Osteocyte (in vitro differentiated cells): Measurements from ENCODE around the gene ICAM3. TPM values are rescaled to one million over a fixed set of nuclear protein-coding genes. Genes with fewer than 3 reads are reported as not detected.

Source experiments
- DNase-seq: peaks from one replicate; pipeline ENCODE4 v3.0.0; 2021; ENCODE audit warnings: mixed read lengths; ENCODE audit not compliant: unreplicated experiment; ENCODE audit errors: extremely low spot score
- H3K27ac Mint-ChIP-seq: one replicate; pipeline ENCODE4 v1.8.0; 2021; ENCODE audit warnings: mild to moderate bottlenecking, mixed read lengths; ENCODE audit not compliant: unreplicated experiment
- H3K27me3 Mint-ChIP-seq: one replicate; pipeline ENCODE4 v1.8.0; 2021; ENCODE audit warnings: mixed read lengths; ENCODE audit not compliant: unreplicated experiment
- H3K36me3 Mint-ChIP-seq: one replicate; pipeline ENCODE4 v1.8.0; 2021; ENCODE audit warnings: mixed read lengths; ENCODE audit not compliant: unreplicated experiment
- H3K4me1 Mint-ChIP-seq: one replicate; pipeline ENCODE4 v1.8.0; 2021; ENCODE audit warnings: mixed read lengths; ENCODE audit not compliant: unreplicated experiment
- H3K4me3 Mint-ChIP-seq: one replicate; pipeline ENCODE4 v1.8.0; 2021; ENCODE audit warnings: mild to moderate bottlenecking, moderate library complexity, mixed read lengths; ENCODE audit not compliant: unreplicated experiment
- H3K9me3 Mint-ChIP-seq: one replicate; pipeline ENCODE4 v1.8.0; 2021; ENCODE audit warnings: mixed read lengths; ENCODE audit not compliant: unreplicated experiment
- CTCF ChIP-seq: fragments of 200-600 bp; sonication (generic); IDR thresholded peaks from 2 replicates; pipeline ENCODE4 v1.5.0; 2021; ENCODE audit warnings: antibody characterized with exemption, mild to moderate bottlenecking, moderate library complexity
- total RNA-seq: library from RNA; stranded (reverse); gene quantifications from 2 replicates; pipeline ENCODE4 v1.2.1, GENCODE V29; 2021

The ICAM3 gene
- total RNA-seq, 1 donor from 2014 or later = 9.8 TPM

GRCh38 chr19:10286803-10287737 is 52.4 kb downstream of the ICAM3 start, which contains the start of gene ICAM4:
Gene ICAM4 (plus strand): TSS chr19:10286955. CDS start chr19:10287013, 58 bp downstream.
- TF ChIP-seq CTCF = no peak

GRCh38 chr19:10285393-10285792 is 54.0 kb downstream of the ICAM3 start:
- TF ChIP-seq CTCF = no peak
- Mint-ChIP-seq H3K4me1 (peaks cover 18% of the 10 kb centered on the region), H3K4me3 (no peak overlapping the region), H3K9me3 (no peaks in the 10 kb centered on the region), H3K36me3 (peaks cover 13% of the 10 kb centered on the region), H3K27me3 (peaks cover 16% of the 10 kb centered on the region), H3K27ac (no peak overlapping the region)
- DNase-seq = no peak

More at GRCh38 chr19:10286803-10287737, 52.4 kb downstream of the ICAM3 start, which contains the start of gene ICAM4:
- H3K4me1 Mint-ChIP-seq = peaks cover 35% of the 10 kb centered on the region
- H3K27me3 Mint-ChIP-seq = peaks cover 31% of the 10 kb centered on the region
- peaks cover 8% of the 10 kb centered on the region for H3K36me3 Mint-ChIP-seq
- no peak within 1 kb of the TSS for H3K4me3 Mint-ChIP-seq
- DNase-seq = peak; percentile 81
- no peak within 1 kb of the TSS for H3K27ac Mint-ChIP-seq
- H3K9me3 Mint-ChIP-seq = no peaks in the 10 kb centered on the region

DNA sequence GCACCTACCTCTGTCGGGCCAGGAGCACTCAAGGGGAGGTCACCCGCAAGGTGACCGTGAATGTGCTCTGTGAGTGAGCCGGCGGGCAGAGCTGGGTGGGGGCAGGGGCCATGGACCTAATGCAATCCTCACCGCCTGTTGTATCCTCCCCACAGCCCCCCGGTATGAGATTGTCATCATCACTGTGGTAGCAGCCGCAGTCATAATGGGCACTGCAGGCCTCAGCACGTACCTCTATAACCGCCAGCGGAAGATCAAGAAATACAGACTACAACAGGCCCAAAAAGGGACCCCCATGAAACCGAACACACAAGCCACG is 54.5 kb downstream of the ICAM3 start:
- H3K36me3 Mint-ChIP-seq = peaks cover 14% of the 10 kb centered on the region
- no peak overlapping the region for H3K4me3 Mint-ChIP-seq
- H3K4me1 Mint-ChIP-seq = peaks cover 13% of the 10 kb centered on the region
- H3K27ac Mint-ChIP-seq = no peak overlapping the region
- no peak for DNase-seq
- no peaks in the 10 kb centered on the region for H3K9me3 Mint-ChIP-seq
- H3K27me3 Mint-ChIP-seq = peaks cover 11% of the 10 kb centered on the region
- TF ChIP-seq CTCF = no peak

DNA sequence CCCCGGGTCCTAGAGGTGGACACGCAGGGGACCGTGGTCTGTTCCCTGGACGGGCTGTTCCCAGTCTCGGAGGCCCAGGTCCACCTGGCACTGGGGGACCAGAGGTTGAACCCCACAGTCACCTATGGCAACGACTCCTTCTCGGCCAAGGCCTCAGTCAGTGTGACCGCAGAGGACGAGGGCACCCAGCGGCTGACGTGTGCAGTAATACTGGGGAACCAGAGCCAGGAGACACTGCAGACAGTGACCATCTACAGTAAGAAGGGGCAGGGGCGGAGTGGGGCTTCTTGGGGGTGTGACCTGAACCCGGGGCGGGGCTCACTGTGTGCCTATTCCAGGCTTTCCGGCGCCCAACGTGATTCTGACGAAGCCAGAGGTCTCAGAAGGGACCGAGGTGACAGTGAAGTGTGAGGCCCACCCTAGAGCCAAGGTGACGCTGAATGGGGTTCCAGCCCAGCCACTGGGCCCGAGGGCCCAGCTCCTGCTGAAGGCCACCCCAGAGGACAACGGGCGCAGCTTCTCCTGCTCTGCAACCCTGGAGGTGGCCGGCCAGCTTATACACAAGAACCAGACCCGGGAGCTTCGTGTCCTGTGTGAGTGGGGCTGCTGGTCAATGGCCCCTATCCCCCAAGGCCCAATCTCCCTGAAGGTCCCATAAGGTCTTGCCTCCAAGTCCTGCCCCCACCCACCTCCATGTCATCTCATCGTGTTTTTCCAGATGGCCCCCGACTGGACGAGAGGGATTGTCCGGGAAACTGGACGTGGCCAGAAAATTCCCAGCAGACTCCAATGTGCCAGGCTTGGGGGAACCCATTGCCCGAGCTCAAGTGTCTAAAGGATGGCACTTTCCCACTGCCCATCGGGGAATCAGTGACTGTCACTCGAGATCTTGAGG is 55.1 kb downstream of the ICAM3 start:
- no peak for TF ChIP-seq CTCF
- peaks cover 12% of the 10 kb centered on the region for H3K4me1 Mint-ChIP-seq
- no peaks in the 10 kb centered on the region for H3K9me3 Mint-ChIP-seq
- peaks cover 17% of the 10 kb centered on the region for H3K36me3 Mint-ChIP-seq
- H3K4me3 Mint-ChIP-seq = no peak overlapping the region
- no peak for DNase-seq
- H3K27me3 Mint-ChIP-seq = peaks cover 11% of the 10 kb centered on the region
- H3K27ac Mint-ChIP-seq = no peak overlapping the region

Other genes starting within 250 kb of the ICAM3 start
- 0.18 and 0.21 TPM in 2 replicates for gene ANGPTL6, start 236.9 kb downstream of the ICAM3 start, total RNA-seq
- gene PPAN, start 233.3 kb downstream of the ICAM3 start, total RNA-seq = 34.4 and 40.9 TPM in 2 replicates
- 11.8 and 15.7 TPM in 2 replicates for gene P2RY11, start 227.9 kb downstream of the ICAM3 start, total RNA-seq
- 209 and 217 TPM in 2 replicates for gene EIF3G, start 219.7 kb downstream of the ICAM3 start, total RNA-seq
- gene DNMT1, start 144.7 kb downstream of the ICAM3 start, total RNA-seq = 82.3 and 87.2 TPM in 2 replicates
- 21.8 and 23.6 TPM in 2 replicates for gene S1PR2, start 108.3 kb downstream of the ICAM3 start, total RNA-seq
- 53.4 and 57.0 TPM in 2 replicates for gene MRPL4, start 87.4 kb downstream of the ICAM3 start, total RNA-seq
- gene ICAM1, start 68.5 kb downstream of the ICAM3 start, total RNA-seq = 31.8 and 35.5 TPM in 2 replicates
- not detected in 2 replicates for gene ICAM4, start 52.7 kb downstream of the ICAM3 start, total RNA-seq
- gene ICAM5, start 49.7 kb downstream of the ICAM3 start, total RNA-seq = 1.7 and 2.0 TPM in 2 replicates
- gene ZGLP1, start 29.8 kb downstream of the ICAM3 start, total RNA-seq = 6.8 and 7.6 TPM in 2 replicates
- 21.5 and 27.4 TPM in 2 replicates for gene FDX2, start 23.6 kb downstream of the ICAM3 start, total RNA-seq
- 36.8 and 45.8 TPM in 2 replicates for gene RAVER1, start 6.1 kb downstream of the ICAM3 start, total RNA-seq
- gene TYK2, start 40.9 kb upstream of the ICAM3 start, total RNA-seq = 117 and 136 TPM in 2 replicates
- 143 and 148 TPM in 2 replicates for gene CDC37, start 63.9 kb upstream of the ICAM3 start, total RNA-seq
- gene PDE4A, start 80.9 kb upstream of the ICAM3 start, total RNA-seq = 12.4 and 12.7 TPM in 2 replicates
- gene KEAP1, start 163.7 kb upstream of the ICAM3 start, total RNA-seq = 80.1 and 80.9 TPM in 2 replicates
- 0.83 and 1.8 TPM in 2 replicates for gene S1PR5, start 177.8 kb upstream of the ICAM3 start, total RNA-seq
- 28.7 and 30.9 TPM in 2 replicates for gene ATG4D, start 204.3 kb upstream of the ICAM3 start, total RNA-seq
- 29.0 and 29.3 TPM in 2 replicates for gene KRI1, start 226.4 kb upstream of the ICAM3 start, total RNA-seq
- 9.4 and 13.0 TPM in 2 replicates for gene CDKN2D, start 229.4 kb upstream of the ICAM3 start, total RNA-seq
- not detected in 2 replicates for gene AP1M2, start 247.7 kb upstream of the ICAM3 start, total RNA-seq